GM12878 (cell line): Measurements from ENCODE around the gene FAM200B. TPM values are rescaled to one million over a fixed set of nuclear protein-coding genes. Genes with fewer than 3 reads are reported as not detected.

Experiments used
- ATAC-seq: fragments of 200-7000 bp; cut with Tn5 transposase; 3 replicates; pipeline ENCODE4 v1.9.1; 2020; ENCODE audit warnings: mild to moderate bottlenecking, moderate library complexity
- BruUV-seq: library from RNA; stranded (reverse); fragments of 400-500 nt; replicated peaks from 2 replicates; lab custom pipeline; 2021; lab: Mats Ljungman, UMichigan
- CTCF ChIA-PET: fragments of 300-600 bp; sonication (Branson Sonifier 250); formaldehyde crosslinking; extraction: SDS; loops from one replicate; lab custom pipeline; 2021; ENCODE audit warnings: inconsistent platforms; lab: Yijun Ruan, JAX
- POLR2A ChIA-PET: fragments of 350-600 bp; formaldehyde crosslinking; extraction: SDS; loops from one replicate; lab custom pipeline; 2021; ENCODE audit warnings: inconsistent platforms; lab: Charles Lee
- RAD21 ChIA-PET: fragments of 300-600 bp; sonication (Branson Sonifier 250); formaldehyde crosslinking; loops from one replicate; lab custom pipeline; 2023; ENCODE audit warnings: antibody characterized with exemption; ENCODE audit not compliant: unreplicated experiment; lab: Charles Lee
- SMC1A ChIA-PET: fragments of 300-600 bp; sonication (Branson Sonifier 250); formaldehyde crosslinking; loops from one replicate; lab custom pipeline; 2023; ENCODE audit not compliant: unreplicated experiment, uncharacterized antibody; lab: Charles Lee
- DNase-seq: peaks from one replicate; pipeline ENCODE4 v3.0.0-alpha.2; 2011; ENCODE audit warnings: low read depth, low spot score
- FAIRE-seq: peaks from 3 replicates; lab custom pipeline; 2011; peaks lifted over from hg19 to GRCh38; lab: Jason Lieb, UNC
- H2AFZ ChIP-seq: 2 replicates; pipeline ENCODE4 v1.6.0; 2011; ENCODE audit warnings: low read depth, low read length, control low read depth; ENCODE audit not compliant: control insufficient read depth
- H3K27ac ChIP-seq: 2 replicates; pipeline ENCODE4 v1.5.1; 2011; ENCODE audit warnings: control low read depth; ENCODE audit not compliant: control insufficient read depth, insufficient read depth
- H3K27me3 ChIP-seq, 2 experiments: replicated peaks in 1 of 2; 2 replicates each; pipeline versions ENCODE4 v1.6.0 to v1.6.1; 2011; ENCODE audit warnings: low read length in 1 of 2; ENCODE audit not compliant: control insufficient read depth in 2 of 2, insufficient read depth in 2 of 2
- H3K36me3 ChIP-seq, 2 experiments: 2 replicates each; pipeline ENCODE4 v1.5.1; 2011; ENCODE audit warnings: low read length in 1 of 2; ENCODE audit not compliant: control insufficient read depth in 2 of 2, insufficient read depth in 2 of 2
- H3K4me1 ChIP-seq: 2 replicates; pipeline ENCODE4 v1.6.1; 2011; ENCODE audit warnings: mild to moderate bottlenecking, low read length, moderate library complexity, mixed read lengths; ENCODE audit not compliant: control insufficient read depth, insufficient read depth
- H3K4me2 ChIP-seq: 2 replicates; pipeline ENCODE4 v1.6.0; 2011; ENCODE audit warnings: control low read depth; ENCODE audit not compliant: control insufficient read depth, insufficient read depth
- H3K4me3 ChIP-seq: fragments of 200-600 bp; sonication (generic); 2 replicates; pipeline ENCODE4 v1.5.1; 2016
- H3K79me2 ChIP-seq: 2 replicates; pipeline ENCODE4 v1.6.0; 2011; ENCODE audit warnings: low read length; ENCODE audit not compliant: control insufficient read depth, insufficient read depth
- H3K9ac ChIP-seq: 2 replicates; pipeline ENCODE4 v1.8.0; 2011; ENCODE audit warnings: low read length, control low read depth, mixed read lengths; ENCODE audit not compliant: control insufficient read depth, insufficient read depth
- H3K9me3 ChIP-seq: replicated peaks from 3 replicates; pipeline ENCODE4 v1.5.1; 2011; ENCODE audit warnings: mild to moderate bottlenecking, low read length; ENCODE audit not compliant: control insufficient read depth, insufficient read depth
- H4K20me1 ChIP-seq: 2 replicates; pipeline ENCODE4 v1.6.0; 2011; ENCODE audit not compliant: control insufficient read depth, insufficient read depth
- E4F1 ChIP-seq: fragments of 450-650 bp; IDR thresholded peaks from 2 replicates; pipeline ENCODE4 v1.6.1; 2018; ENCODE audit warnings: borderline replicate concordance, mild to moderate bottlenecking; ENCODE audit not compliant: partially characterized antibody
- FOXM1 ChIP-seq: IDR thresholded peaks from 2 replicates; pipeline ENCODE4 v1.6.1; 2012; ENCODE audit warnings: low read depth, mild to moderate bottlenecking, inconsistent platforms, low read length, moderate library complexity
- GATAD2B ChIP-seq: fragments of 450-650 bp; conservative IDR thresholded peaks from 2 replicates; pipeline ENCODE4 v1.6.1; 2017; ENCODE audit warnings: low read depth, mild to moderate bottlenecking, moderate library complexity
- LARP7 ChIP-seq: fragments of 450-650 bp; IDR thresholded peaks from 2 replicates; pipeline ENCODE4 v1.6.1; 2017; ENCODE audit warnings: mild to moderate bottlenecking
- NR2C2 ChIP-seq: IDR thresholded peaks from 2 replicates; pipeline ENCODE4 v1.6.1; 2011; ENCODE audit warnings: borderline replicate concordance, low read depth; ENCODE audit not compliant: control insufficient read depth, insufficient read length
- RAD21 ChIP-seq: IDR thresholded peaks from 2 replicates; pipeline ENCODE4 v1.6.1; 2011; ENCODE audit warnings: mild to moderate bottlenecking, low read depth, low read length, moderate library complexity; ENCODE audit not compliant: insufficient read depth
- SIN3A ChIP-seq: IDR thresholded peaks from 2 replicates; pipeline ENCODE4 v1.6.1; 2012; ENCODE audit warnings: low read depth, low read length, improper control_type of control experiment
- TARDBP ChIP-seq: IDR thresholded peaks from 2 replicates; pipeline ENCODE4 v1.6.1; 2016; ENCODE audit warnings: borderline replicate concordance
- TCF3 ChIP-seq: IDR thresholded peaks from 2 replicates; pipeline ENCODE4 v1.6.1; 2012; ENCODE audit warnings: low read depth, mild to moderate bottlenecking, low read length, borderline replicate concordance; ENCODE audit not compliant: insufficient read depth
- ZBTB4 ChIP-seq: fragments of 450-650 bp; formaldehyde crosslinking; IDR thresholded peaks from 2 replicates; pipeline ENCODE4 v1.4.0; 2022; ENCODE audit warnings: mild to moderate bottlenecking, moderate library complexity
- ZNF687 ChIP-seq: fragments of 450-650 bp; IDR thresholded peaks from 2 replicates; pipeline ENCODE4 v1.6.1; 2017; ENCODE audit warnings: mild to moderate bottlenecking, moderate library complexity
- WGBS: methylation state at CpG from one replicate; pipeline ENCODE4 v1.1.6; 2016; ENCODE audit warnings: low lambda C conversion rate; ENCODE audit not compliant: insufficient replicate concordance, insufficient coverage; ENCODE audit errors: missing lambda C conversion rate; 5-methylcytosine and 5-hydroxymethylcytosine counted together
- in situ Hi-C: fragments of 300-500 bp; cut with MboI; formaldehyde crosslinking; loops from 9 replicates; pipeline ENCODE4 v1.14.3; 2018; ENCODE audit warnings: mixed read lengths
- intact Hi-C: fragments of 100-400 bp; cut with micrococcal nuclease; formaldehyde crosslinking; loops from one replicate; pipeline ENCODE4 v1.14.2; 2022; ENCODE audit not compliant: unreplicated experiment
- polyA plus RNA-seq, 11 experiments: library from polyadenylated mRNA; depleted of rRNA in 4 of 11; unstranded in 6 of 11; stranded (reverse) in 5 of 11; fragments of >200 nt; fragmentation: Nextera tagmentation in 4 of 11; fragmentation: Illumina TruSeq in 1 of 11; extraction: Ambion mirVana in 4 of 11; extraction: Trizol in 1 of 11; gene quantifications; 1 replicate in 1 of 11; 2 replicates in 10 of 11; pipeline versions ENCODE4 v1.2.1 to v1.2.3, GENCODE V29; 2011 to 2016; ENCODE audit warnings: inconsistent platforms in 2 of 11, missing spikeins in 2 of 11, low read depth in 1 of 11
- total RNA-seq, 4 experiments: library from RNA; depleted of rRNA in 3 of 4; stranded (reverse); fragments of >200 nt in 3 of 4; fragmentation: Illumina TruSeq in 1 of 4; extraction: Trizol in 1 of 4; gene quantifications; 2 replicates each; pipeline versions ENCODE4 v1.2.1 to v1.2.3, GENCODE V29; 2013 to 2021

Gene FAM200B
- total and polyA plus RNA-seq, 10 of the 15 experiments (the other 5 are each of a cell fraction or from before 2014, with no cell fraction given), result 13.8 to 48.5 (median 25.5) TPM

- TF ChIP-seq NR2C2 (no peak), LARP7 (no peak)
These were observed 8.3 kb upstream of the FAM200B start (continued) for GRCh38 chr4:15673337-15673736.

- H2AFZ ChIP-seq, result no peak overlapping the region
- SMC1A ChIA-PET, result interaction anchor here (0.6 to 1.6 kb wide), 3 partner anchors 10 to 15 kb away, joined by 3 to 4 read pairs (median 3); no protein-coding TSS in a partner anchor
These were observed 7.6 kb upstream of the FAM200B start for GRCh38 chr4:15674046-15674445.

More at GRCh38 chr4:15674046-15674445, 7.6 kb upstream of the FAM200B start:
- TF ChIP-seq E4F1 (no peak), TARDBP (no peak), RAD21 (no peak), ZNF687 (no peak), SIN3A (no peak), ZBTB4 (CRISPR knock-in tag) (no peak), GATAD2B (no peak), TCF3 (no peak), FOXM1 (no peak)
- no peaks in the 10 kb centered on the region for H3K9me3 ChIP-seq
- ChIA-PET CTCF (interaction anchor here (0.7 to 1.7 kb wide), 3 partner anchors 17 to 432 kb away, joined by 3 to 5 read pairs (median 4); no protein-coding TSS in a partner anchor), RAD21 (interaction anchor here (0.7 kb wide), 1 partner anchor 83 kb away, joined by 3 read pairs; no protein-coding TSS in a partner anchor), POLR2A (interaction anchor here (1.1 to 1.4 kb wide), 2 partner anchors 16 to 22 kb away, joined by 3 to 6 read pairs; no protein-coding TSS in a partner anchor)
- ATAC-seq (no peak), FAIRE-seq (no peak), DNase-seq (no peak)
- H3K4me3 ChIP-seq, result no peak overlapping the region
- no peaks in the 10 kb centered on the region for H3K27me3 ChIP-seq
- H3K4me1 ChIP-seq, result peaks cover 4% of the 10 kb centered on the region; the same call in 1 of the 2 replicates
- in situ Hi-C loops, result no loop called here
- no TSS peak for BruUV-seq
- H3K79me2 ChIP-seq, result peaks cover 54% of the 10 kb centered on the region
- H3K4me2 ChIP-seq, result no peak overlapping the region
- 100% methylated on average over 2 of the region's 2 CpGs for WGBS
- no peak overlapping the region for H3K27ac ChIP-seq
- intact Hi-C loops, result no loop called here
- no peaks in the 10 kb centered on the region for H3K36me3 ChIP-seq
- H3K9ac ChIP-seq, result no peak overlapping the region
- H4K20me1 ChIP-seq, result no peaks in the 10 kb centered on the region
